Gastrocnemius medialis (tissue), 4 donors: Measurements from ENCODE around the gene MGST3. TPM values are rescaled to one million over a fixed set of nuclear protein-coding genes. Genes with fewer than 3 reads are reported as not detected.
A peak's percentile ranks its signal among the peaks of the same experiment; 100 is the strongest.
"Not testable (repeated sequence)": the region's sequence is repeated elsewhere in the genome, so short reads cannot be mapped to it uniquely, and the experiment has no call there.

Source experiments
- ATAC-seq, 2 donors: fragments of 150-250 bp; one replicate each; pipeline ENCODE4 v1.9.1; 2016
- DNase-seq, 2 donors: peaks; one replicate each; pipeline ENCODE4 v3.0.0-alpha.2; 2019
- H3K27ac ChIP-seq, 4 donors: fragments of 200-600 bp; sonication (generic); 1 replicate in 1 of 4; 2 replicates in 3 of 4; pipeline ENCODE4 v1.5.1; 2016 to 2018; ENCODE audit warnings: mild to moderate bottlenecking in 2 of 4, moderate library complexity in 1 of 4
- H3K27me3 ChIP-seq, 3 donors: fragments of 200-600 bp; sonication (generic) in 2 of 3; 1 replicate in 1 of 3; 2 replicates in 2 of 3; pipeline versions ENCODE4 v1.5.1 to v1.6.0; 2016 to 2019; ENCODE audit warnings: mild to moderate bottlenecking in 1 of 3, moderate library complexity in 1 of 3
- H3K36me3 ChIP-seq, 2 donors: fragments of 200-600 bp; sonication (generic) in 1 of 2; one replicate each; pipeline ENCODE4 v1.5.1; 2017 to 2018
- H3K4me1 ChIP-seq, 2 donors: fragments of 200-600 bp; sonication (generic) in 1 of 2; one replicate each; pipeline ENCODE4 v1.5.1; 2016 to 2017; ENCODE audit warnings: mild to moderate bottlenecking in 2 of 2
- H3K4me3 ChIP-seq, 4 donors: fragments of 200-600 bp; sonication (generic) in 3 of 4; 1 replicate in 1 of 4; 2 replicates in 3 of 4; pipeline ENCODE4 v1.5.1; 2016 to 2019; ENCODE audit warnings: mild to moderate bottlenecking in 2 of 4
- H3K9me3 ChIP-seq, 3 donors: fragments of 200-600 bp; sonication (generic) in 2 of 3; 1 replicate in 1 of 3; 2 replicates in 2 of 3; pipeline ENCODE4 v1.5.1; 2016 to 2019
- POLR2A ChIP-seq, 2 donors: fragments of 450-650 bp; IDR thresholded peaks; one replicate each; pipeline ENCODE4 v1.6.1; 2017; ENCODE audit warnings: antibody characterized with exemption in 2 of 2, mild to moderate bottlenecking in 2 of 2, moderate library complexity in 2 of 2
- in situ Hi-C, 4 donors: fragments of 200-750 bp; cut with MboI; loops; one replicate each; pipeline versions ENCODE4 v1.15.0 to v1.8.0; 2017; ENCODE audit warnings: low sequenced_read_pairs in 4 of 4
- intact Hi-C: fragments of 100-400 bp; cut with DNase I; formaldehyde crosslinking; loops from one replicate; pipeline ENCODE4 v1.15.1; 2023; ENCODE audit warnings: low total_unique reads
- total RNA-seq, 4 donors: library from RNA; depleted of rRNA; stranded (reverse); fragments of >200 nt; gene quantifications; one replicate each; pipeline versions ENCODE4 v1.1.0 to v1.2.3, GENCODE V29; 2016
- TF ChIP-seq, protein P1 (sequence below), 5 experiments: fragments of 450-650 bp in 3 of 5; fragments of 200-600 bp in 2 of 5; sonication (generic) in 2 of 5; IDR thresholded peaks in 4 of 5; conservative IDR thresholded peaks in 1 of 5; 1 replicate in 4 of 5; 2 replicates in 1 of 5; pipeline ENCODE4 v1.5.1; 2016 to 2019; ENCODE audit warnings: antibody characterized with exemption in 5 of 5, mild to moderate bottlenecking in 3 of 5, moderate library complexity in 3 of 5

Gene MGST3
- total RNA-seq: 100 to 1,000 TPM; 101 to 275 (median 202) TPM

DNA sequence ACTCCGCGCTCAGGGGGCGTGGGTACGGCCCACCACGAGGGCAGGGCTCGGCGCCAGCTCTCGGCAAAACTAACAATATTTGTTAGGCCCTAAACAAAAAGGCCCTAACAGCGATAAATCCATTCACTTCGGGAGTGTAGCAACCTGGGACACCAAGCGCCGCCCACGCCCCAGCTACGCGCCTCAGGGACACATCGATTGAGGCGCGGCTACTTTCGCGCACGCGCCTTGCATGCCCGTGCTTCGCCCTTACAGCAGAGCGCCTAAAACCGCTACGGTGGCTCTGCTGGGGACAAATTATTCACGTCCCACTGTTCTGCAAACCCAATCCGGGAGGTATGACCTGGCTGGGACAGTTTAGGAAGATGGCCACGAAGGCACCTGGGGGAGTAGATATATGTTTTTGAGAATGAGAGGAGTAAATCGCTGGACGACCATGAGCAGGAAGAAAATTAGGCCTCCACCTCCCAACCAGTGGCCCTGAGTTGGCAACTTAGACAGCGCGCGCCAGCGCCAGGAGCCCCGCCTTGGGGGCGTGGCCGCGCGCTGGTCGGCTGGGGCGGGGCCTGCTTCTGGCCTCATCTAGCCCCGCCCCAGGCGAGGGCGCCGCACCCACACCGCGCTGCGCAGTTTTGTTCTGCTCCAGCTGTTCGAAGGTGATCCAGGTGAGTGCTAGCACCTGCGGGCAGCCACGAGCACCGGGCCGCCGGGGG, at the start of gene MGST3:
MGST3 (plus strand) TSS at position 606 of the 713 bp plus-strand sequence. CDS start 18,614 bp downstream, outside the sequence.
- in situ Hi-C loops: loop anchor here in 2 of 4 donors (10.0 to 25.0 kb wide), 2 partner anchors 64 to 532 kb away; partner anchors contain the start of genes ALDH9A1 (in 1 of the 2) and FAM78B (in 1 of the 2)
- Histone ChIP-seq H3K9me3 (no peaks in the 10 kb centered on the region), H3K27me3 (no peaks in the 10 kb centered on the region), H3K4me3 (peak within 1 kb of the TSS; percentile 64 to 95 (median 76)), H3K27ac (peak within 1 kb of the TSS; percentile 91 to 100 (median 94)), H3K4me1 (peaks cover 39 to 42% of the 10 kb centered on the region in 2 donors), H3K36me3 (peaks cover 0 to 5% of the 10 kb centered on the region in 2 donors)
- DNase-seq: peak; percentile 90 to 95
- TF ChIP-seq, protein P1, sequence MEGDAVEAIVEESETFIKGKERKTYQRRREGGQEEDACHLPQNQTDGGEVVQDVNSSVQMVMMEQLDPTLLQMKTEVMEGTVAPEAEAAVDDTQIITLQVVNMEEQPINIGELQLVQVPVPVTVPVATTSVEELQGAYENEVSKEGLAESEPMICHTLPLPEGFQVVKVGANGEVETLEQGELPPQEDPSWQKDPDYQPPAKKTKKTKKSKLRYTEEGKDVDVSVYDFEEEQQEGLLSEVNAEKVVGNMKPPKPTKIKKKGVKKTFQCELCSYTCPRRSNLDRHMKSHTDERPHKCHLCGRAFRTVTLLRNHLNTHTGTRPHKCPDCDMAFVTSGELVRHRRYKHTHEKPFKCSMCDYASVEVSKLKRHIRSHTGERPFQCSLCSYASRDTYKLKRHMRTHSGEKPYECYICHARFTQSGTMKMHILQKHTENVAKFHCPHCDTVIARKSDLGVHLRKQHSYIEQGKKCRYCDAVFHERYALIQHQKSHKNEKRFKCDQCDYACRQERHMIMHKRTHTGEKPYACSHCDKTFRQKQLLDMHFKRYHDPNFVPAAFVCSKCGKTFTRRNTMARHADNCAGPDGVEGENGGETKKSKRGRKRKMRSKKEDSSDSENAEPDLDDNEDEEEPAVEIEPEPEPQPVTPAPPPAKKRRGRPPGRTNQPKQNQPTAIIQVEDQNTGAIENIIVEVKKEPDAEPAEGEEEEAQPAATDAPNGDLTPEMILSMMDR (IDR thresholded peaks at IDR 0.05 in 4 of 5, conservative IDR thresholded peaks at IDR 0.05 in 1 of 5): no peak
- TF ChIP-seq POLR2A (IDR thresholded peaks at IDR 0.05): peak; percentile 96
- intact Hi-C loops: loop anchor here (1.0 to 5.0 kb wide), 4 partner anchors 29 to 537 kb away; partner anchors contain the start of genes ALDH9A1, FAM78B and TMCO1
- peak; percentile 81 for ATAC-seq

DNA sequence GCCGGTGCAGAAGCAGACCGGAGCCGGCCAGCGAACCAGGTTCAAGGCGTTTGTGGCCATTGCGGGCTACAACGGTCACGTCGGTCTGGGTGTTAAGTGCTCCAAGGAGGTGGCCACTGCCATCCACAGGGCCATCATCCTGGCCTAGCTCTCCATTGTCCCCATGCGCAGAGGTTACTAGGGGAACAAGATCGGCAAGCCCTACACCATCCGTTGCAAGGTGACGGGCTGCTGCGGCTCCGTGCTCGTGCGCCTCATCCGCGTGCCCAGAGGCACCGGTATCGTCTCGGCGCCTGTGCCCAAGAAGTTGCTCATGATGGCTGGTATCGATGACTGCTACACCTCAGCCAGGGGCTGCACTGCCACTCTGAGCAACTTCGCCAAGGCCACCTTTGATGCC, 49.1 kb upstream of the MGST3 start:
- Histone ChIP-seq H3K9me3 (no peaks in the 10 kb centered on the region), H3K27ac (no peak overlapping the region), H3K36me3 (no peaks in the 10 kb centered on the region), H3K27me3 (no peaks in the 10 kb centered on the region), H3K4me1 (no peaks in the 10 kb centered on the region), H3K4me3 (no peak overlapping the region)
- intact Hi-C loops: no loop called here
- no peak for DNase-seq
- no peak for ATAC-seq
- TF ChIP-seq, protein P1 (IDR thresholded peaks at IDR 0.05 in 4 of 5, conservative IDR thresholded peaks at IDR 0.05 in 1 of 5): no peak
- TF ChIP-seq POLR2A (IDR thresholded peaks at IDR 0.05): no peak
- in situ Hi-C loops: loop anchor here in 1 of 4 donors (25.0 kb wide), 1 partner anchor 320 kb away; no protein-coding TSS in a partner anchor

DNA sequence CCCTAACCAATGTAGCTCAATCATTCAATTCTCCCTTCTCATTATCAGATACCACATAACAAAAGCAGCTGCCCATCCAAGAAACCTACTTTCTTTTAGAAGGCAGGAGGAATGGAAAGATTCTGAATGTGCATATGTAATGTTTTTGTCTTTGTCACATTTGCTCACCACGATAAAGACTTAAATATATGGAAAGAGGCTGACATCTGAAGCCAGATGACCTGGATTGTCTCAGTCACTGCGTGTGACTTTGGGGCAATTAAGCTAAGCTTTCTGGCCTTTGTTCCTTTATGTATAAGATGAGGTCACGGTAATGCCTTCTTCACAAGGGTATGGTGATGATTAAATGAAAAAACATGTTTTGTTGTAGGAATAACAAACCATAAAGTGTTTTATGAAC, 44.6 kb upstream of the MGST3 start:
- in situ Hi-C loops: loop anchor here in 2 of 4 donors (5.0 to 25.0 kb wide), 2 partner anchors 184 to 324 kb away; no protein-coding TSS in a partner anchor
- Histone ChIP-seq H3K4me3 (no peak overlapping the region), H3K9me3 (no peaks in the 10 kb centered on the region), H3K27me3 (no peaks in the 10 kb centered on the region), H3K36me3 (no peaks in the 10 kb centered on the region), H3K27ac (no peak overlapping the region), H3K4me1 (no peaks in the 10 kb centered on the region)
- intact Hi-C loops: no loop called here
- DNase-seq (no peak), ATAC-seq (no peak)
- no peak for TF ChIP-seq POLR2A (IDR thresholded peaks at IDR 0.05)
- TF ChIP-seq, protein P1 (IDR thresholded peaks at IDR 0.05 in 4 of 5, conservative IDR thresholded peaks at IDR 0.05 in 1 of 5): no peak

DNA sequence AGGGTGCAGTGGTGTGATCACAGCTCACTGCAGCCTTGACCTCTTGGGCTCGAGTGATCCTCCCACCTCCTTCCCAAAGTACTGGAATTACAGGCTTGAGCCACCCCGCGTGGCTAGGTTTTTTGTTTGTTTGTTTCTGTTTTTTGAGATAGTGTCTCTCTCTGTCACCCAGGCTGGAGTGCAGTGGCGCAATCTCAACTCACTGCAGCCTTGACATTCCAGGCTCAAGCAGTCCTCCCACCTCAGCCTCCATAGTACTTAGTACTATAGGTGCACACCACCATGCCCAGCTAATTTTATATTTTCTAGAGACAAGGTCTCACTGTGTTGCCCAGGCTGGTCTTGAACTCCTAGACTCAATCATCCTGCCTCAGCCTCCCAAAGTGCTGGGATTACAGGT, 39.6 kb upstream of the MGST3 start:
- not testable (repeated sequence) for DNase-seq, H3K36me3 ChIP-seq, H3K27me3 ChIP-seq, H3K27ac ChIP-seq, ATAC-seq, H3K4me1 ChIP-seq, H3K9me3 ChIP-seq, H3K4me3 ChIP-seq
- in situ Hi-C loops (loop anchor here in 2 of 4 donors (5.0 to 25.0 kb wide), 3 partner anchors 189 to 329 kb away; no protein-coding TSS in a partner anchor), intact Hi-C loops (loop anchor here (5.0 kb wide), 1 partner anchor 44 kb away; no protein-coding TSS in a partner anchor)
